ENCODE measurements around the gene COL18A1.

- TF ChIP-seq BACH2 (CRISPR knock-in tag; IDR thresholded peaks at IDR 0.05; ENCODE audit: borderline replicate concordance) (no peak), PPARA (CRISPR knock-in tag; IDR thresholded peaks at IDR 0.05; ENCODE audit: borderline replicate concordance) (no peak), ZFP30 (CRISPR knock-in tag; IDR thresholded peaks at IDR 0.05) (no peak), CREB5 (CRISPR knock-in tag; IDR thresholded peaks at IDR 0.05; ENCODE audit: low read depth) (no peak), CSDC2 (CRISPR knock-in tag; IDR thresholded peaks at IDR 0.05) (no peak)
Observed at GRCh38 chr21:45502600-45502999, 97.6 kb downstream of the COL18A1 start.
